Mammary epithelial cell (primary cell): Measurements from ENCODE around the gene COQ4.

Source experiments
- EZH2 ChIP-seq: IDR thresholded peaks from 2 replicates; pipeline ENCODE4 v1.6.1; 2012; ENCODE audit warnings: low read length, inconsistent platforms, borderline replicate concordance
- TF ChIP-seq, protein P1 (sequence below), 2 donors: IDR thresholded peaks in 1 of 2; conservative IDR thresholded peaks in 1 of 2; 2 replicates each; pipeline ENCODE4 v1.5.1; 2011 to 2012; ENCODE audit warnings: inconsistent platforms in 2 of 2, low read length in 2 of 2, mild to moderate bottlenecking in 2 of 2, control low read depth in 1 of 2, low read depth in 1 of 2; ENCODE audit not compliant: insufficient read depth in 1 of 2; ENCODE audit errors: extremely low read depth in 1 of 2

DNA sequence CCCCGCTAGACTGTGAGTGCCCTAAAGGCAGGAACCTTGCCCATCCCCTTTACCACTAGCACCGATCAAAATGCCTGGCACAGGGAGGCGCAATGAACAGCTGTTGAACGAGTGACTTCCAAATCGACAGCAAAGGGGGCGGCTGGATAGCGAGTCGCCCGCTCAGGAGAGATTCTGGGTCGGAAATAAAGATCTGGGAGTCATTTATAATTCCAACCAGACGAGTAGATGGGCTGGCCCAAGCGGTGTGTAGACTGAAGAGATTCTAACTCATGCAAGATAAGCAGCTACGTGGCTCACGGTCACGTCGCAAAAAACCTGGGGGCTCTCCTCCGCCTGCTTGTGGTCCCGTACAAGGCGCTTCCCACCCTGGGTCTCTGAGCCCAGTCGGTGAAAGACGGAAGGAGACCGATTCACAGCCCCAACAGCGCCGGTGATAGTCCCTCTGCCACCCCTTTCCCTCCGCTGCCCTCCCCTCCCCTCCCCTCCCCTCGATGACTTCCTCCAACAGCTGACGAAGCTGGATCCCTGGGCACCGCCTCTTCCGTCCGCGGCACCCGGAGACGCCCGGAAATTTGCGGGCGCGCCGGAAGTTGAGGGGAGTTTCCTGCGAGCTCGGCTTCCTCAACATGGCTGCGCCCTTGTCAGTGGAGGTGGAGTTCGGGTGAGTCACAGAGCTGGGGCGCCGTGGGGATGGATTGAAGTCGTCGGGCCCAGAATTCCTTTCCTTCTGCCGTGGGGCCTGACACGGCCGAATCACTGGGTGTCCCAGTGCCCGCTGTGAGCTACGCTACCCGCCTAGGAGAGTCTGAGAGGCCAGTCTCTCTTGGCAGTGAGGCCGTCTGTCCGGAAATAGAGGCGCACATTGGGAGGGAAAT lies 48.4 kb downstream of the COQ4 start, which contains the start of gene URM1:
- TF ChIP-seq, protein P1, sequence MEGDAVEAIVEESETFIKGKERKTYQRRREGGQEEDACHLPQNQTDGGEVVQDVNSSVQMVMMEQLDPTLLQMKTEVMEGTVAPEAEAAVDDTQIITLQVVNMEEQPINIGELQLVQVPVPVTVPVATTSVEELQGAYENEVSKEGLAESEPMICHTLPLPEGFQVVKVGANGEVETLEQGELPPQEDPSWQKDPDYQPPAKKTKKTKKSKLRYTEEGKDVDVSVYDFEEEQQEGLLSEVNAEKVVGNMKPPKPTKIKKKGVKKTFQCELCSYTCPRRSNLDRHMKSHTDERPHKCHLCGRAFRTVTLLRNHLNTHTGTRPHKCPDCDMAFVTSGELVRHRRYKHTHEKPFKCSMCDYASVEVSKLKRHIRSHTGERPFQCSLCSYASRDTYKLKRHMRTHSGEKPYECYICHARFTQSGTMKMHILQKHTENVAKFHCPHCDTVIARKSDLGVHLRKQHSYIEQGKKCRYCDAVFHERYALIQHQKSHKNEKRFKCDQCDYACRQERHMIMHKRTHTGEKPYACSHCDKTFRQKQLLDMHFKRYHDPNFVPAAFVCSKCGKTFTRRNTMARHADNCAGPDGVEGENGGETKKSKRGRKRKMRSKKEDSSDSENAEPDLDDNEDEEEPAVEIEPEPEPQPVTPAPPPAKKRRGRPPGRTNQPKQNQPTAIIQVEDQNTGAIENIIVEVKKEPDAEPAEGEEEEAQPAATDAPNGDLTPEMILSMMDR (conservative IDR thresholded peaks at IDR 0.05 in 1 of 2, IDR thresholded peaks at IDR 0.05 in 1 of 2; ENCODE audit: extremely low read depth in 1 of 2, insufficient read depth in 1 of 2, low read depth in 1 of 2, low read length in 2 of 2), result peak in 1 of 2 donors; percentile 22
- TF ChIP-seq EZH2, result no peak
